Measurements from ENCODE around the gene HMCES. TPM values are rescaled to one million over a fixed set of nuclear protein-coding genes. Genes with fewer than 3 reads are reported as not detected.

Gene HMCES
- polyA plus RNA-seq, 1 of the 3 experiments (the other 2 are of a cell fraction): 32.4 TPM

GRCh38 chr3:129329858-129330257 lies 51.2 kb downstream of the HMCES start:
- 84% methylated on average over 6 of the region's 6 CpGs for WGBS (ENCODE audit: low lambda C conversion rate)
- no peaks in the 10 kb centered on the region for H3K27me3 ChIP-seq (ENCODE audit: insufficient read depth)
- H3F3A ChIP-seq (replicated peaks; ENCODE audit: insufficient read depth): no peaks in the 10 kb centered on the region
- POLR2A ChIA-PET: no interaction called here
- no peak overlapping the region for H3K4me2 ChIP-seq
- H2AFZ ChIP-seq (ENCODE audit: low read depth): no peak overlapping the region
- no peak for TF ChIP-seq CTCF (IDR thresholded peaks at IDR 0.05)
- no peak for TF ChIP-seq USF1 (IDR thresholded peaks at IDR 0.05; ENCODE audit: borderline replicate concordance, low read depth)
- TF ChIP-seq YY1 (IDR thresholded peaks at IDR 0.05; ENCODE audit: low read depth): no peak
- TF ChIP-seq FOXM1 (IDR thresholded peaks at IDR 0.05; ENCODE audit: low read depth): no peak
- no peak for TF ChIP-seq PBX3 (IDR thresholded peaks at IDR 0.05)
- TF ChIP-seq SMC3 (IDR thresholded peaks at IDR 0.05; ENCODE audit: low read depth, low read length): no peak
- TF ChIP-seq FOSL2 (IDR thresholded peaks at IDR 0.05; ENCODE audit: borderline replicate concordance, low read depth): no peak
- no peak for TF ChIP-seq JUND (IDR thresholded peaks at IDR 0.05)
- TF ChIP-seq NFIC (IDR thresholded peaks at IDR 0.05; ENCODE audit: borderline replicate concordance): no peak
- no peak for TF ChIP-seq ELF1 (IDR thresholded peaks at IDR 0.05)
- no peak for TF ChIP-seq USF2 (IDR thresholded peaks at IDR 0.05; ENCODE audit: borderline replicate concordance, low read depth, low read length)
- TF ChIP-seq TAF1 (IDR thresholded peaks at IDR 0.05; ENCODE audit: borderline replicate concordance, low read depth, low read length): no peak
- no peak for TF ChIP-seq IRF3 (IDR thresholded peaks at IDR 0.05; ENCODE audit: low read depth, low read length)
- no peak for TF ChIP-seq SIN3A (IDR thresholded peaks at IDR 0.05; ENCODE audit: borderline replicate concordance, low read depth, low read length)
- no peak for TF ChIP-seq ZBTB33 (IDR thresholded peaks at IDR 0.05; ENCODE audit: borderline replicate concordance, low read depth)
- no peak for TF ChIP-seq REST (IDR thresholded peaks at IDR 0.05; ENCODE audit: low read depth, low read length)
- TF ChIP-seq RFX5 (IDR thresholded peaks at IDR 0.05; ENCODE audit: low read length): no peak
- no peak for TF ChIP-seq GATA2 (CRISPR knock-in tag; IDR thresholded peaks at IDR 0.05)
- TF ChIP-seq MXI1 (IDR thresholded peaks at IDR 0.05; ENCODE audit: low read depth, low read length): no peak
- TF ChIP-seq POLR2AphosphoS5 (IDR thresholded peaks at IDR 0.05; ENCODE audit: low read depth, low read length): no peak
- no peaks in the 10 kb centered on the region for H3K9me2 ChIP-seq
- H4K20me1 ChIP-seq (ENCODE audit: insufficient read depth): no peaks in the 10 kb centered on the region
- no peaks in the 10 kb centered on the region for H3K36me3 ChIP-seq (replicated peaks in 1 of 2; ENCODE audit: control insufficient read depth in 1 of 2, insufficient read depth in 2 of 2, low read length in 1 of 2)
- H3K9ac ChIP-seq: no peak overlapping the region
- CTCF ChIA-PET: interaction anchor here (1.4 to 3.7 kb wide), 2 partner anchors 9 to 14 kb away, joined by 3 to 13 read pairs; a partner anchor contains a TSS
- H3K4me1 ChIP-seq (ENCODE audit: control insufficient read depth in 1 of 2, insufficient read depth in 2 of 2, low read depth in 1 of 2, low read length in 1 of 2): no peaks in the 10 kb centered on the region
- no peak overlapping the region for H3K27ac ChIP-seq (ENCODE audit: low read depth in 2 of 2, low read length in 1 of 2)
- no peaks in the 10 kb centered on the region for H3K9me3 ChIP-seq
- no peak for DNase-seq
- H3K4me3 ChIP-seq (ENCODE audit: low read depth in 2 of 2, low read length in 1 of 2): no peak overlapping the region
- no peaks in the 10 kb centered on the region for H3K79me2 ChIP-seq (ENCODE audit: insufficient read depth)
